BJ (cell line): ENCODE results near the gene DCBLD1. TPM values are rescaled to one million over a fixed set of nuclear protein-coding genes. Genes with fewer than 3 reads are reported as not detected.

ENCODE experiments used
- CTCF ChIA-PET: fragments of 350-600 bp; formaldehyde crosslinking; extraction: SDS; loops from one replicate; lab custom pipeline; 2021; ENCODE audit warnings: antibody characterized with exemption, inconsistent platforms; lab: Yijun Ruan, JAX
- POLR2A ChIA-PET: fragments of 300-600 bp; sonication (Branson Sonifier 250); formaldehyde crosslinking; extraction: SDS; loops from one replicate; lab custom pipeline; 2021; ENCODE audit warnings: antibody characterized with exemption; lab: Charles Lee
- DNase-seq: peaks from one replicate; pipeline ENCODE4 v3.0.0-alpha.2; 2011; ENCODE audit warnings: low read depth
- H3K27me3 ChIP-seq: 2 replicates; pipeline ENCODE4 v1.6.0; 2011; ENCODE audit warnings: low read length; ENCODE audit not compliant: control insufficient read depth, insufficient read depth
- H3K36me3 ChIP-seq: 2 replicates; pipeline ENCODE4 v1.5.1; 2011; ENCODE audit warnings: low read length; ENCODE audit not compliant: control insufficient read depth, insufficient read depth
- H3K4me3 ChIP-seq: 2 replicates; pipeline ENCODE4 v1.5.1; 2011; ENCODE audit warnings: low read depth, mild to moderate bottlenecking, control low read depth, low read length
- CTCF ChIP-seq: IDR thresholded peaks from 2 replicates; pipeline ENCODE4 v1.5.1; 2011; ENCODE audit warnings: low read depth, mild to moderate bottlenecking, control low read depth, inconsistent platforms, low read length, moderate library complexity; ENCODE audit not compliant: insufficient read depth
- polyA plus RNA-seq: library from polyadenylated mRNA; depleted of rRNA; stranded (reverse); fragments of >200 nt; gene quantifications from 2 replicates; pipeline ENCODE4 v1.2.3, GENCODE V29; 2011

DCBLD1 gene
- polyA plus RNA-seq, 1 experiment: 30.1 TPM

- CTCF ChIA-PET: interaction anchor here (0.7 kb wide), 1 partner anchor 53 kb away, joined by 3 read pairs; no protein-coding TSS in a partner anchor
- no peaks in the 10 kb centered on the region for H3K27me3 ChIP-seq
- no peak overlapping the region for H3K4me3 ChIP-seq
- POLR2A ChIA-PET: interaction anchor here (0.6 kb wide), 1 partner anchor 17 kb away, joined by 3 read pairs; no protein-coding TSS in a partner anchor
- no peak for DNase-seq
- TF ChIP-seq CTCF: no peak
- H3K36me3 ChIP-seq: peaks cover 2% of the 10 kb centered on the region
Observed at GRCh38 chr6:117503211-117503610, 20.7 kb downstream of the DCBLD1 start.

- CTCF ChIA-PET: interaction anchor here (1.1 kb wide), 1 partner anchor 53 kb away, joined by 3 read pairs; no protein-coding TSS in a partner anchor
- POLR2A ChIA-PET: no interaction called here
- no peak for TF ChIP-seq CTCF
Observed at GRCh38 chr6:117504478-117505144, 22.1 kb downstream of the DCBLD1 start.

GRCh38 chr6:117505311-117505710, 22.8 kb downstream of the DCBLD1 start:
- ChIA-PET POLR2A (no interaction called here), CTCF (interaction anchor here (0.6 to 1.1 kb wide), 2 partner anchors 15 to 53 kb away, joined by 3 read pairs; no protein-coding TSS in a partner anchor)
- no peaks in the 10 kb centered on the region for H3K27me3 ChIP-seq
- no peak for TF ChIP-seq CTCF
- DNase-seq: no peak
- H3K36me3 ChIP-seq: peaks cover 4% of the 10 kb centered on the region
- H3K4me3 ChIP-seq: no peak overlapping the region

More at GRCh38 chr6:117504478-117505144, 22.1 kb downstream of the DCBLD1 start:
- H3K27me3 ChIP-seq: no peaks in the 10 kb centered on the region
- H3K36me3 ChIP-seq: peaks cover 2% of the 10 kb centered on the region
- no peak for DNase-seq
- H3K4me3 ChIP-seq: no peak overlapping the region

GRCh38 chr6:117506180-117506835, 23.8 kb downstream of the DCBLD1 start:
- CTCF ChIA-PET: no interaction called here
- no peak for TF ChIP-seq CTCF
- POLR2A ChIA-PET: no interaction called here
- Histone ChIP-seq H3K27me3 (no peaks in the 10 kb centered on the region), H3K36me3 (peaks cover 4% of the 10 kb centered on the region), H3K4me3 (no peak overlapping the region)
- DNase-seq: no peak

- DNase-seq: no peak
- ChIA-PET CTCF (no interaction called here), POLR2A (no interaction called here)
- TF ChIP-seq CTCF: no peak
- Histone ChIP-seq H3K36me3 (peaks cover 4% of the 10 kb centered on the region), H3K27me3 (no peaks in the 10 kb centered on the region), H3K4me3 (no peak overlapping the region)
Observed at GRCh38 chr6:117506907-117507306, 24.4 kb downstream of the DCBLD1 start.
